Esophagus muscularis mucosa (tissue), 4 donors: Measurements from ENCODE around the gene RASSF3.
"Not testable (repeated sequence)": the region's sequence is repeated elsewhere in the genome, so short reads cannot be mapped to it uniquely, and the experiment has no call there.

Source experiments
- EP300 ChIP-seq: sonication (generic); formaldehyde crosslinking; IDR thresholded peaks from one replicate; pipeline ENCODE4 v1.6.1; 2017; ENCODE audit warnings: antibody characterized with exemption
- POLR2A ChIP-seq: fragments of 450-650 bp; IDR thresholded peaks from one replicate; pipeline ENCODE4 v1.6.1; 2017; ENCODE audit warnings: antibody characterized with exemption, moderate library complexity, mild to moderate bottlenecking, low read depth
- TF ChIP-seq, protein P1 (sequence below), 3 experiments: fragments of 200-600 bp in 2 of 3; fragments of 450-650 bp in 1 of 3; sonication (generic) in 2 of 3; IDR thresholded peaks; one replicate each; pipeline ENCODE4 v1.5.1; 2017 to 2019; ENCODE audit warnings: antibody characterized with exemption in 3 of 3, mild to moderate bottlenecking in 2 of 3, moderate library complexity in 1 of 3

- TF ChIP-seq POLR2A, EP300: not testable (repeated sequence)
- TF ChIP-seq, protein P1, sequence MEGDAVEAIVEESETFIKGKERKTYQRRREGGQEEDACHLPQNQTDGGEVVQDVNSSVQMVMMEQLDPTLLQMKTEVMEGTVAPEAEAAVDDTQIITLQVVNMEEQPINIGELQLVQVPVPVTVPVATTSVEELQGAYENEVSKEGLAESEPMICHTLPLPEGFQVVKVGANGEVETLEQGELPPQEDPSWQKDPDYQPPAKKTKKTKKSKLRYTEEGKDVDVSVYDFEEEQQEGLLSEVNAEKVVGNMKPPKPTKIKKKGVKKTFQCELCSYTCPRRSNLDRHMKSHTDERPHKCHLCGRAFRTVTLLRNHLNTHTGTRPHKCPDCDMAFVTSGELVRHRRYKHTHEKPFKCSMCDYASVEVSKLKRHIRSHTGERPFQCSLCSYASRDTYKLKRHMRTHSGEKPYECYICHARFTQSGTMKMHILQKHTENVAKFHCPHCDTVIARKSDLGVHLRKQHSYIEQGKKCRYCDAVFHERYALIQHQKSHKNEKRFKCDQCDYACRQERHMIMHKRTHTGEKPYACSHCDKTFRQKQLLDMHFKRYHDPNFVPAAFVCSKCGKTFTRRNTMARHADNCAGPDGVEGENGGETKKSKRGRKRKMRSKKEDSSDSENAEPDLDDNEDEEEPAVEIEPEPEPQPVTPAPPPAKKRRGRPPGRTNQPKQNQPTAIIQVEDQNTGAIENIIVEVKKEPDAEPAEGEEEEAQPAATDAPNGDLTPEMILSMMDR (IDR thresholded peaks at IDR 0.05): not testable (repeated sequence)
Observed at GRCh38 chr12:64613775-64614398, 3.6 kb downstream of the RASSF3 start.
